T-helper 22 cell (primary cell): ENCODE data around the gene NUP214.
"Not testable (repeated sequence)": the region's sequence is repeated elsewhere in the genome, so short reads cannot be mapped to it uniquely, and the experiment has no call there.

Source experiments
- DNase-seq: peaks from one replicate; pipeline ENCODE4 v3.0.0-alpha.2; 2020; ENCODE audit warnings: low read depth

NUP214 gene

GRCh38 chr9:131116281-131117120 lies 8.9 kb upstream of the NUP214 start:
- DNase-seq, result no peak

GRCh38 chr9:131117121-131117761 lies 8.1 kb upstream of the NUP214 start:
- no peak for DNase-seq

GRCh38 chr9:131117762-131118145 lies 7.6 kb upstream of the NUP214 start:
- DNase-seq, result no peak

- no peak for DNase-seq
These were observed 5.8 kb upstream of the NUP214 start for GRCh38 chr9:131119600-131119999.

- DNase-seq, result no peak
These were observed 4.7 kb upstream of the NUP214 start for GRCh38 chr9:131120620-131121228.

GRCh38 chr9:131121346-131121745 lies 4.0 kb upstream of the NUP214 start:
- DNase-seq, result no peak

- no peak for DNase-seq
These were observed 3.2 kb upstream of the NUP214 start for GRCh38 chr9:131122158-131122557.

- DNase-seq, result no peak
These were observed 423 bp upstream of the NUP214 start for GRCh38 chr9:131125038-131125287.

GRCh38 chr9:131126059-131126426 lies 657 bp downstream of the NUP214 start:
- no peak for DNase-seq

- DNase-seq, result no peak
These were observed 3.8 kb downstream of the NUP214 start for GRCh38 chr9:131129183-131129582.

- DNase-seq, result no peak
These were observed 13.3 kb downstream of the NUP214 start for GRCh38 chr9:131138676-131139075.

GRCh38 chr9:131140112-131140511 lies 14.7 kb downstream of the NUP214 start:
- no peak for DNase-seq

- DNase-seq, result no peak
These were observed 15.2 kb downstream of the NUP214 start for GRCh38 chr9:131140550-131140949.

- no peak for DNase-seq
These were observed 16.8 kb downstream of the NUP214 start for GRCh38 chr9:131142160-131142559.

- DNase-seq, result no peak
These were observed 18.8 kb downstream of the NUP214 start for GRCh38 chr9:131144201-131144600.

- no peak for DNase-seq
These were observed 19.9 kb downstream of the NUP214 start for GRCh38 chr9:131145245-131145644.

- no peak for DNase-seq
These were observed 20.8 kb downstream of the NUP214 start for GRCh38 chr9:131146186-131146585.

GRCh38 chr9:131148276-131148675 lies 22.9 kb downstream of the NUP214 start:
- DNase-seq, result no peak

GRCh38 chr9:131148966-131149687 lies 23.7 kb downstream of the NUP214 start:
- DNase-seq, result no peak

GRCh38 chr9:131149688-131150053 lies 24.3 kb downstream of the NUP214 start:
- DNase-seq, result no peak

GRCh38 chr9:131153595-131153994 lies 28.2 kb downstream of the NUP214 start:
- DNase-seq, result no peak

GRCh38 chr9:131158673-131159072 lies 33.3 kb downstream of the NUP214 start:
- DNase-seq, result not testable (repeated sequence)
